DND-41 (cell line): Measurements from ENCODE around the gene RHOV.

Source experiments
- ATAC-seq: fragments of 200-7000 bp; cut with Tn5 transposase; 3 replicates; pipeline ENCODE4 v1.9.1; 2021; ENCODE audit warnings: low read depth; ENCODE audit not compliant: insufficient read depth
- DNase-seq: peaks from one replicate; pipeline ENCODE4 v3.0.0-alpha.2; 2020
- H2AFZ ChIP-seq: 2 replicates; pipeline ENCODE4 v1.6.0; 2012; ENCODE audit warnings: low read depth, low read length
- H3K27ac ChIP-seq: 2 replicates; pipeline ENCODE4 v1.5.1; 2012; ENCODE audit warnings: low read length, inconsistent platforms
- H3K27me3 ChIP-seq: fragments of 200-600 bp; sonication (generic); 2 replicates; pipeline ENCODE4 v1.6.0; 2012; ENCODE audit warnings: low read length, mild to moderate bottlenecking, inconsistent platforms; ENCODE audit not compliant: insufficient read depth, poor library complexity
- H3K36me3 ChIP-seq: 2 replicates; pipeline ENCODE4 v1.5.1; 2012; ENCODE audit warnings: low read length, inconsistent platforms; ENCODE audit not compliant: insufficient read depth
- H3K4me1 ChIP-seq: 2 replicates; pipeline ENCODE4 v1.5.1; 2012; ENCODE audit warnings: mild to moderate bottlenecking, low read length; ENCODE audit not compliant: insufficient read depth
- H3K4me2 ChIP-seq: 2 replicates; pipeline ENCODE4 v1.6.0; 2012; ENCODE audit warnings: mild to moderate bottlenecking, moderate library complexity, low read length, inconsistent platforms; ENCODE audit not compliant: insufficient read depth
- H3K4me3 ChIP-seq, 2 experiments: fragments of 200-600 bp in 1 of 2; shearing (Covaris generic) in 1 of 2; 2 replicates each; pipeline ENCODE4 v1.5.1; 2012 to 2016; ENCODE audit warnings: inconsistent platforms in 2 of 2, low read length in 2 of 2, mild to moderate bottlenecking in 2 of 2, low read depth in 1 of 2, moderate library complexity in 1 of 2
- H3K79me2 ChIP-seq: 2 replicates; pipeline ENCODE4 v1.6.0; 2012; ENCODE audit warnings: low read length, inconsistent platforms; ENCODE audit not compliant: insufficient read depth
- H3K9ac ChIP-seq: 2 replicates; pipeline ENCODE4 v1.6.0; 2012; ENCODE audit warnings: low read depth, mild to moderate bottlenecking, inconsistent platforms, low read length, moderate library complexity
- H3K9me3 ChIP-seq: 2 replicates; pipeline ENCODE4 v1.5.1; 2012; ENCODE audit warnings: low read length, moderate library complexity, mild to moderate bottlenecking, inconsistent platforms; ENCODE audit not compliant: insufficient read depth, severe bottlenecking
- H4K20me1 ChIP-seq: 2 replicates; pipeline ENCODE4 v1.6.0; 2012; ENCODE audit warnings: low read length; ENCODE audit not compliant: insufficient read depth
- CTCF ChIP-seq: IDR thresholded peaks from 2 replicates; pipeline ENCODE4 v1.5.1; 2012; ENCODE audit warnings: borderline replicate concordance, low read length, moderate library complexity, mild to moderate bottlenecking; ENCODE audit not compliant: poor library complexity, severe bottlenecking; ENCODE audit errors: extremely low read depth
- EZH2 ChIP-seq: IDR thresholded peaks from 3 replicates; pipeline ENCODE4 v1.6.1; 2012; ENCODE audit warnings: borderline replicate concordance, low read depth, mild to moderate bottlenecking, moderate library complexity, low read length, inconsistent platforms; ENCODE audit not compliant: severe bottlenecking

RHOV gene

GRCh38 chr15:40843885-40844695 is 29.9 kb downstream of the RHOV start, which contains the start of gene SPINT1:
SPINT1 (plus strand) TSS chr15:40844048; CDS start chr15:40844555, 507 bp downstream.
- Histone ChIP-seq H3K36me3 (no peaks in the 10 kb centered on the region), H3K4me1 (peaks cover 10% of the 10 kb centered on the region), H4K20me1 (no peaks in the 10 kb centered on the region), H2AFZ (no peak within 1 kb of the TSS), H3K27me3 (no peaks in the 10 kb centered on the region), H3K9me3 (no peaks in the 10 kb centered on the region), H3K9ac (no peak within 1 kb of the TSS), H3K4me3 (no peak within 1 kb of the TSS), H3K27ac (no peak within 1 kb of the TSS), H3K4me2 (no peak within 1 kb of the TSS), H3K79me2 (no peaks in the 10 kb centered on the region)
- no peak for TF ChIP-seq CTCF
- TF ChIP-seq EZH2 = no peak
- ATAC-seq (no peak), DNase-seq (no peak)

GRCh38 chr15:40843261-40843884 is 30.7 kb downstream of the RHOV start:
- Histone ChIP-seq H3K36me3 (no peaks in the 10 kb centered on the region), H2AFZ (no peak overlapping the region), H4K20me1 (no peaks in the 10 kb centered on the region), H3K9ac (no peak overlapping the region), H3K4me1 (peaks cover 10% of the 10 kb centered on the region), H3K4me2 (no peak overlapping the region), H3K4me3 (no peak overlapping the region), H3K27me3 (no peaks in the 10 kb centered on the region), H3K79me2 (no peaks in the 10 kb centered on the region), H3K27ac (no peak overlapping the region), H3K9me3 (no peaks in the 10 kb centered on the region)
- DNase-seq = no peak
- TF ChIP-seq EZH2 (no peak), CTCF (no peak)
- ATAC-seq = no peak

- H2AFZ ChIP-seq = no peak overlapping the region
- no peak for TF ChIP-seq CTCF
- TF ChIP-seq EZH2 = no peak
These were observed 32.3 kb downstream of the RHOV start for GRCh38 chr15:40841741-40842140.

More at GRCh38 chr15:40841741-40842140, 32.3 kb downstream of the RHOV start:
- Histone ChIP-seq H4K20me1 (no peaks in the 10 kb centered on the region), H3K4me1 (no peaks in the 10 kb centered on the region), H3K4me2 (no peak overlapping the region), H3K27me3 (no peaks in the 10 kb centered on the region), H3K79me2 (no peaks in the 10 kb centered on the region), H3K36me3 (no peaks in the 10 kb centered on the region), H3K9me3 (no peaks in the 10 kb centered on the region), H3K27ac (no peak overlapping the region), H3K4me3 (no peak overlapping the region), H3K9ac (no peak overlapping the region)
- ATAC-seq (no peak), DNase-seq (no peak)
